Osteoblast (primary cell): ENCODE measurements around the gene PHF12. TPM values are rescaled to one million over a fixed set of nuclear protein-coding genes. Genes with fewer than 3 reads are reported as not detected.

Experiments
- DNase-seq: peaks from one replicate; pipeline ENCODE4 v3.0.0; 2011; ENCODE audit warnings: low spot score, mixed read lengths; ENCODE audit not compliant: insufficient read length; ENCODE audit errors: missing footprints
- H2AFZ ChIP-seq: 2 replicates; pipeline ENCODE4 v1.6.0; 2011; ENCODE audit warnings: mild to moderate bottlenecking, low read length
- H3K27ac ChIP-seq: 2 replicates; pipeline ENCODE4 v1.5.1; 2011; ENCODE audit warnings: mild to moderate bottlenecking, low read depth, low read length, moderate library complexity
- H3K27me3 ChIP-seq: 2 replicates; pipeline ENCODE4 v1.6.0; 2012; ENCODE audit warnings: mild to moderate bottlenecking, control low read depth, inconsistent platforms, low read length, moderate library complexity; ENCODE audit not compliant: insufficient read depth
- H3K36me3 ChIP-seq: 2 replicates; pipeline ENCODE4 v1.5.1; 2011; ENCODE audit warnings: mild to moderate bottlenecking, low read length, control low read depth, moderate library complexity; ENCODE audit not compliant: insufficient read depth
- H3K4me1 ChIP-seq: 2 replicates; pipeline ENCODE4 v1.5.1; 2011; ENCODE audit warnings: mild to moderate bottlenecking, low read length, control low read depth, moderate library complexity; ENCODE audit not compliant: insufficient read depth
- H3K4me2 ChIP-seq: 2 replicates; pipeline ENCODE4 v1.6.0; 2011; ENCODE audit warnings: mild to moderate bottlenecking, low read length; ENCODE audit not compliant: insufficient read depth
- H3K4me3 ChIP-seq: fragments of 200-600 bp; sonication (generic); 3 replicates; pipeline ENCODE4 v1.5.1; 2012; ENCODE audit warnings: mild to moderate bottlenecking, low read length, inconsistent platforms; ENCODE audit not compliant: insufficient read depth
- H3K79me2 ChIP-seq: 2 replicates; pipeline ENCODE4 v1.6.0; 2012; ENCODE audit warnings: mild to moderate bottlenecking, low read length, control low read depth, inconsistent platforms; ENCODE audit not compliant: insufficient read depth
- H3K9me3 ChIP-seq: 2 replicates; pipeline ENCODE4 v1.5.1; 2011; ENCODE audit warnings: low read depth, low read length, control low read depth
- H4K20me1 ChIP-seq: 2 replicates; pipeline ENCODE4 v1.6.0; 2012; ENCODE audit warnings: mild to moderate bottlenecking, low read length, control low read depth; ENCODE audit not compliant: insufficient read depth
- CTCF ChIP-seq: IDR thresholded peaks from 2 replicates; pipeline ENCODE4 v1.5.1; 2011; ENCODE audit warnings: mild to moderate bottlenecking, low read depth, low read length, moderate library complexity; ENCODE audit errors: extremely low read depth
- total RNA-seq: library from RNA; depleted of rRNA; stranded (reverse); fragments of >200 nt; gene quantifications from 2 replicates; pipeline ENCODE4 v1.2.3, GENCODE V29; 2012

PHF12 gene
- total RNA-seq, 1 donor, result 26.8 TPM

DNA sequence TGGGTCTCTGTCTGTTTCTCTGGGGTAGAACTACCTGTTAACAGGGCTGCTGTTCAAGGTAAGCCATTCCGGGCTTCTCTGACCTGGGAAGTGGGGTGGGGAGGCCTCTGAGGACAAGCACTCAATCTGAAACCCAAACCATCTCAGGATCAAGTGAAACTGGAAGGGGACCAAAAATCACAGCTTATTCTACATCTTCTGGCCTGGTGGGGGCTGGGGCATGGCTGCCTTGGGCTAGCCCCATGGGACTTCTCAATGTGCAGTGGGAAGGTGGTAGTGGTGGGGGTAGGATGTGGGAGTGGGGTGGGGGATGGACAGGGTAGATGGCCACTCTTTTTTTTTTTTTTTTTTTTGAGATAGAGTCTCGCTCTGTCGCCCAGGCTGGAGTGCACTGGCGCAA, 59.3 kb downstream of the PHF12 start:
- no peak overlapping the region for H3K4me3 ChIP-seq
- H3K4me1 ChIP-seq, result peaks cover 13% of the 10 kb centered on the region
- DNase-seq, result peak; percentile 78
- no peak overlapping the region for H2AFZ ChIP-seq
- H3K4me2 ChIP-seq, result no peak overlapping the region
- no peaks in the 10 kb centered on the region for H3K27me3 ChIP-seq
- H3K27ac ChIP-seq, result no peak overlapping the region
- H3K36me3 ChIP-seq, result peaks cover 5% of the 10 kb centered on the region
- no peak for TF ChIP-seq CTCF
- H3K9me3 ChIP-seq, result no peaks in the 10 kb centered on the region
- peaks cover 4% of the 10 kb centered on the region for H4K20me1 ChIP-seq
- peaks cover 32% of the 10 kb centered on the region for H3K79me2 ChIP-seq

DNA sequence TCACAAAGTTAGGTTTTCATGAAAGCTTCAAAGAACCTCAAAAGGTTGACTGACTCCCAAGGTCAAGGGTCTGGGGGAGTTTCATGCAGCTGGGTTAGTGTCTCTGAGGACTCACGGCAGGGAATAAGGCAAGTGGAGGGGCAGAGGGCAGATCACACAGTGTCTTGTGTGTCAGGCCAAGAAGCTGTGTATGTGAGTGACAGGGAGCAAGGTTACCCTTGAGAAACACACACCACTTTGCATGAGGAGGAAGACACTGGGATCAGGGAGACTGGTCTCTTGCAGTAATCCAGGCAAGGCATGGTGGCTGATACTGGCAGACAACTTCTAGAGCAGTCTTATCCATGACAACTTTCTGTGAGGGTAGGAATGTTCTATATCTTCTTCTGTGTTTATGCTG, 60.1 kb downstream of the PHF12 start:
- Histone ChIP-seq H2AFZ (no peak overlapping the region), H3K27ac (no peak overlapping the region), H3K4me3 (no peak overlapping the region), H3K4me2 (no peak overlapping the region), H3K36me3 (peaks cover 5% of the 10 kb centered on the region), H3K27me3 (no peaks in the 10 kb centered on the region), H3K9me3 (no peaks in the 10 kb centered on the region), H3K4me1 (peaks cover 7% of the 10 kb centered on the region), H3K79me2 (peaks cover 27% of the 10 kb centered on the region), H4K20me1 (peaks cover 9% of the 10 kb centered on the region)
- peak; percentile 6 for DNase-seq
- TF ChIP-seq CTCF, result no peak

GRCh38 chr17:28889996-28890395, 61.3 kb downstream of the PHF12 start:
- DNase-seq, result peak; percentile 82

GRCh38 chr17:28888832-28889231, 62.5 kb downstream of the PHF12 start:
- DNase-seq, result peak; percentile 8
- Histone ChIP-seq H3K9me3 (no peaks in the 10 kb centered on the region), H3K79me2 (peaks cover 15% of the 10 kb centered on the region), H4K20me1 (peaks cover 9% of the 10 kb centered on the region), H3K36me3 (peaks cover 5% of the 10 kb centered on the region), H3K4me3 (no peak overlapping the region), H3K27me3 (no peaks in the 10 kb centered on the region), H3K27ac (no peak overlapping the region), H3K4me1 (peaks cover 6% of the 10 kb centered on the region), H3K4me2 (no peak overlapping the region), H2AFZ (no peak overlapping the region)
- no peak for TF ChIP-seq CTCF

More at GRCh38 chr17:28889996-28890395, 61.3 kb downstream of the PHF12 start:
- Histone ChIP-seq H4K20me1 (peaks cover 9% of the 10 kb centered on the region), H3K79me2 (peaks cover 18% of the 10 kb centered on the region), H3K36me3 (peaks cover 5% of the 10 kb centered on the region), H3K27me3 (no peaks in the 10 kb centered on the region), H3K27ac (no peak overlapping the region), H3K4me2 (no peak overlapping the region), H3K9me3 (no peaks in the 10 kb centered on the region), H3K4me3 (no peak overlapping the region), H3K4me1 (peaks cover 6% of the 10 kb centered on the region), H2AFZ (no peak overlapping the region)
- TF ChIP-seq CTCF, result no peak
